ENCODE results near the gene OR7D4. TPM values are rescaled to one million over a fixed set of nuclear protein-coding genes. Genes with fewer than 3 reads are reported as not detected.
"Not testable (repeated sequence)": the region's sequence is repeated elsewhere in the genome, so short reads cannot be mapped to it uniquely, and the experiment has no call there.

OR7D4 gene
- polyA plus RNA-seq, 2 of the 4 experiments (the other 2 are of a cell fraction): not detected

DNA sequence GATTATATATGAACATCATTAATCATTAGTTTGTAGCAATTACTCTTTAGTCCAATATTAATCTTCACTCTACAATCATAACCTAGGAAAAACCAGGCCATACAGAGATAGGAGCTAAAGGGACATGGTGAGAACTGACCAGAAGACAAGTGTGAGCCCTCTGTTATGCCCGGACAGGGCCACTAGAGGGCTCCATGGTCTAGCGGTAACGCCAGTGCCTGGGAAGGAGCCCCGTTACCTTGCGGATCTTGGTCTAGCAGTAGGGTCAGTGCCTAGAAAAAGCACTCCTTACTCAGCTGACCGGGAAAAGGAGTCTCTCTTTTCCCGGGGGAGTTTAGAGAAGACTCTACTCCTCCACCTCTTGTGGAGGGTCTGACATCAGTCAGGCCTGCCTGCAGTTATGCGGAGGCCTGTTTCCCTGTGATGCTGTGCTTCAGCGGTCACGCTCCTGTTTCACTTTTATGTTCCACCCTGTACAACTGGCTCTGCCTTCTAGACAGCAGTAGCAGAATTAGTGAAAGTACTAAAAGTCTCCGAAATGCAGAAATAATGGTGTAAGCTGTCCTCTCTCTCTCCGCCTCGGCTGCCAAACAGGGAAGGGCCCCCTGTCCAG is 13.8 kb downstream of the OR7D4 start:
- WGBS (ENCODE audit: missing lambda C conversion rate): 60% methylated on average over 8 of the region's 13 CpGs
- no peak overlapping the region for H3K4me2 ChIP-seq
- peak; percentile 1 to 32 for DNase-seq (ENCODE audit: low read depth in 1 of 2, low spot score in 1 of 2)
- H3K4me1 ChIP-seq: no peaks in the 10 kb centered on the region
- no peaks in the 10 kb centered on the region; the same call in 2 of the 3 replicates for H3K9me3 ChIP-seq
- no peak for FAIRE-seq
- H3K4me3 ChIP-seq: no peak overlapping the region
- POLR2A ChIA-PET: no interaction called here
- TF ChIP-seq NPAS2 (CRISPR knock-in tag; IDR thresholded peaks at IDR 0.05; ENCODE audit: borderline replicate concordance): no peak
- TF ChIP-seq, protein P1, sequence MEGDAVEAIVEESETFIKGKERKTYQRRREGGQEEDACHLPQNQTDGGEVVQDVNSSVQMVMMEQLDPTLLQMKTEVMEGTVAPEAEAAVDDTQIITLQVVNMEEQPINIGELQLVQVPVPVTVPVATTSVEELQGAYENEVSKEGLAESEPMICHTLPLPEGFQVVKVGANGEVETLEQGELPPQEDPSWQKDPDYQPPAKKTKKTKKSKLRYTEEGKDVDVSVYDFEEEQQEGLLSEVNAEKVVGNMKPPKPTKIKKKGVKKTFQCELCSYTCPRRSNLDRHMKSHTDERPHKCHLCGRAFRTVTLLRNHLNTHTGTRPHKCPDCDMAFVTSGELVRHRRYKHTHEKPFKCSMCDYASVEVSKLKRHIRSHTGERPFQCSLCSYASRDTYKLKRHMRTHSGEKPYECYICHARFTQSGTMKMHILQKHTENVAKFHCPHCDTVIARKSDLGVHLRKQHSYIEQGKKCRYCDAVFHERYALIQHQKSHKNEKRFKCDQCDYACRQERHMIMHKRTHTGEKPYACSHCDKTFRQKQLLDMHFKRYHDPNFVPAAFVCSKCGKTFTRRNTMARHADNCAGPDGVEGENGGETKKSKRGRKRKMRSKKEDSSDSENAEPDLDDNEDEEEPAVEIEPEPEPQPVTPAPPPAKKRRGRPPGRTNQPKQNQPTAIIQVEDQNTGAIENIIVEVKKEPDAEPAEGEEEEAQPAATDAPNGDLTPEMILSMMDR (IDR thresholded peaks at IDR 0.05): peak; percentile 36
- no peak for TF ChIP-seq KDM5A (IDR thresholded peaks at IDR 0.05)
- TF ChIP-seq SREBF2 (IDR thresholded peaks at IDR 0.05): no peak
- no peak for TF ChIP-seq FOSL2 (IDR thresholded peaks at IDR 0.05)
- TF ChIP-seq FOSL2 (CRISPR knock-in tag; IDR thresholded peaks at IDR 0.05): no peak
- no peak for TF ChIP-seq EHF (CRISPR knock-in tag; IDR thresholded peaks at IDR 0.05)
- TF ChIP-seq ZSCAN20 (CRISPR knock-in tag; IDR thresholded peaks at IDR 0.05): no peak
- TF ChIP-seq, protein P2, sequence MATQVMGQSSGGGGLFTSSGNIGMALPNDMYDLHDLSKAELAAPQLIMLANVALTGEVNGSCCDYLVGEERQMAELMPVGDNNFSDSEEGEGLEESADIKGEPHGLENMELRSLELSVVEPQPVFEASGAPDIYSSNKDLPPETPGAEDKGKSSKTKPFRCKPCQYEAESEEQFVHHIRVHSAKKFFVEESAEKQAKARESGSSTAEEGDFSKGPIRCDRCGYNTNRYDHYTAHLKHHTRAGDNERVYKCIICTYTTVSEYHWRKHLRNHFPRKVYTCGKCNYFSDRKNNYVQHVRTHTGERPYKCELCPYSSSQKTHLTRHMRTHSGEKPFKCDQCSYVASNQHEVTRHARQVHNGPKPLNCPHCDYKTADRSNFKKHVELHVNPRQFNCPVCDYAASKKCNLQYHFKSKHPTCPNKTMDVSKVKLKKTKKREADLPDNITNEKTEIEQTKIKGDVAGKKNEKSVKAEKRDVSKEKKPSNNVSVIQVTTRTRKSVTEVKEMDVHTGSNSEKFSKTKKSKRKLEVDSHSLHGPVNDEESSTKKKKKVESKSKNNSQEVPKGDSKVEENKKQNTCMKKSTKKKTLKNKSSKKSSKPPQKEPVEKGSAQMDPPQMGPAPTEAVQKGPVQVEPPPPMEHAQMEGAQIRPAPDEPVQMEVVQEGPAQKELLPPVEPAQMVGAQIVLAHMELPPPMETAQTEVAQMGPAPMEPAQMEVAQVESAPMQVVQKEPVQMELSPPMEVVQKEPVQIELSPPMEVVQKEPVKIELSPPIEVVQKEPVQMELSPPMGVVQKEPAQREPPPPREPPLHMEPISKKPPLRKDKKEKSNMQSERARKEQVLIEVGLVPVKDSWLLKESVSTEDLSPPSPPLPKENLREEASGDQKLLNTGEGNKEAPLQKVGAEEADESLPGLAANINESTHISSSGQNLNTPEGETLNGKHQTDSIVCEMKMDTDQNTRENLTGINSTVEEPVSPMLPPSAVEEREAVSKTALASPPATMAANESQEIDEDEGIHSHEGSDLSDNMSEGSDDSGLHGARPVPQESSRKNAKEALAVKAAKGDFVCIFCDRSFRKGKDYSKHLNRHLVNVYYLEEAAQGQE (IDR thresholded peaks at IDR 0.05): no peak
- no peak for TF ChIP-seq NFE2L2 (conservative IDR thresholded peaks at IDR 0.05; ENCODE audit: low read length)
- TF ChIP-seq, protein P3, sequence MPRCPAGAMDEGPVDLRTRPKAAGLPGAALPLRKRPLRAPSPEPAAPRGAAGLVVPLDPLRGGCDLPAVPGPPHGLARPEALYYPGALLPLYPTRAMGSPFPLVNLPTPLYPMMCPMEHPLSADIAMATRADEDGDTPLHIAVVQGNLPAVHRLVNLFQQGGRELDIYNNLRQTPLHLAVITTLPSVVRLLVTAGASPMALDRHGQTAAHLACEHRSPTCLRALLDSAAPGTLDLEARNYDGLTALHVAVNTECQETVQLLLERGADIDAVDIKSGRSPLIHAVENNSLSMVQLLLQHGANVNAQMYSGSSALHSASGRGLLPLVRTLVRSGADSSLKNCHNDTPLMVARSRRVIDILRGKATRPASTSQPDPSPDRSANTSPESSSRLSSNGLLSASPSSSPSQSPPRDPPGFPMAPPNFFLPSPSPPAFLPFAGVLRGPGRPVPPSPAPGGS (IDR thresholded peaks at IDR 0.05): no peak
- TF ChIP-seq MAZ (IDR thresholded peaks at IDR 0.05; ENCODE audit: borderline replicate concordance, low read depth, low read length): no peak
- no peak for TF ChIP-seq HOXB5 (CRISPR knock-in tag; IDR thresholded peaks at IDR 0.05)
- TF ChIP-seq RARB (CRISPR knock-in tag; IDR thresholded peaks at IDR 0.05): no peak
- TF ChIP-seq MAFK (IDR thresholded peaks at IDR 0.05; ENCODE audit: partially characterized antibody): no peak
- no peak for TF ChIP-seq PHF8 (IDR thresholded peaks at IDR 0.05; ENCODE audit: borderline replicate concordance, low read depth)
- no peak for TF ChIP-seq RCOR1 (IDR thresholded peaks at IDR 0.05; ENCODE audit: low read depth, low read length)
- TF ChIP-seq ESRRA (IDR thresholded peaks at IDR 0.05; ENCODE audit: borderline replicate concordance, low read length): no peak
- peak; percentile 50 to 64; a peak in 3 of 5 replicates for TF ChIP-seq RAD21 (conservative IDR thresholded peaks at IDR 0.05 in 1 of 2, IDR thresholded peaks at IDR 0.05 in 1 of 2)
- no peak for TF ChIP-seq BHLHE40 (IDR thresholded peaks at IDR 0.05; ENCODE audit: low read depth, low read length)
- TF ChIP-seq CBX8 (IDR thresholded peaks at IDR 0.05): no peak
- TF ChIP-seq SMC3 (IDR thresholded peaks at IDR 0.05): peak; percentile 31; the same call in 1 of the 3 replicates
- no peak for TF ChIP-seq KDM1A (IDR thresholded peaks at IDR 0.05; ENCODE audit: low read depth)
- CTCF ChIA-PET: interaction anchor here (0.9 kb wide), 1 partner anchor 590 kb away, joined by 4 read pairs; no protein-coding TSS in a partner anchor
- no peak for ATAC-seq
- no peak overlapping the region for H3K27ac ChIP-seq

DNA sequence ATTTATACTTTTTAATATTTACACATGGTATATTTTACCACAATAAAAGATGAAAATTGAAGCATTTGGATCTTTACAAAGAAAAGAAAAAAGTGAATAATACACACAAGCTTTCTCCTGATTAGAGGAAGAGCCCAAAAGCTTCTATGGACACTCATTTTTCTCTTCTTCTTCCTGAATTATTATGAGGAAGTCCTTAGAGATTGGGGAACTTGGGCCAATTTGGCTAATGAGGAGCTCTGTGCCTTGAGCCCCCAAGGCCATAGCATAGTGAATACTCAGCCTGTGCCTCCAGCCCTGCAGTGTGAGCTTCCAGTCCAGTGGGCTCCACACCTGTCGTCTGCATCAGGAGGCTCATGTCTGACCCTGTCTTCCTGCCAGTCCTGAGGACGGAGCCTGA is 21.3 kb downstream of the OR7D4 start:
- H3K4me1 ChIP-seq; H3K4me3 ChIP-seq; POLR2A ChIA-PET; FAIRE-seq; H3K9me3 ChIP-seq; H3K4me2 ChIP-seq; CTCF ChIA-PET; H3K27ac ChIP-seq; DNase-seq (ENCODE audit: low read depth in 1 of 2, low spot score in 1 of 2); ATAC-seq: not testable (repeated sequence)
- WGBS (ENCODE audit: missing lambda C conversion rate): no CpG with 5 or more reads among the region's 2 CpGs
